ENCODE results near the gene PIGH.
"Not testable (repeated sequence)": the region's sequence is repeated elsewhere in the genome, so short reads cannot be mapped to it uniquely, and the experiment has no call there.

Gene PIGH

GRCh38 chr14:67610491-67610890 is 10.4 kb upstream of the PIGH start:
- no peak overlapping the region for H3K4me3 ChIP-seq (ENCODE audit: low read depth, low read length)

GRCh38 chr14:67609642-67610310 is 9.7 kb upstream of the PIGH start:
- no peak overlapping the region for H3K4me3 ChIP-seq (ENCODE audit: low read depth, low read length)

GRCh38 chr14:67607646-67608045 is 7.6 kb upstream of the PIGH start:
- H3K4me3 ChIP-seq (ENCODE audit: low read depth, low read length), result no peak overlapping the region

- no peak overlapping the region for H3K4me3 ChIP-seq (ENCODE audit: low read depth, low read length)
These were observed 3.0 kb upstream of the PIGH start for GRCh38 chr14:67602995-67603545.

GRCh38 chr14:67602076-67602475 is 2.0 kb upstream of the PIGH start:
- H3K4me3 ChIP-seq (ENCODE audit: low read depth, low read length), result no peak overlapping the region

- H3K4me3 ChIP-seq (ENCODE audit: low read depth, low read length), result peak overlapping the region; percentile 27
These were observed 500 bp upstream of the PIGH start for GRCh38 chr14:67600562-67600974.

GRCh38 chr14:67595392-67595791 is 4.7 kb downstream of the PIGH start:
- H3K4me3 ChIP-seq (ENCODE audit: low read depth, low read length), result no peak overlapping the region

- not testable (repeated sequence) for H3K4me3 ChIP-seq (ENCODE audit: low read depth, low read length)
These were observed 6.4 kb downstream of the PIGH start for GRCh38 chr14:67593650-67594049.

- H3K4me3 ChIP-seq (ENCODE audit: low read depth, low read length), result no peak overlapping the region
These were observed 10.8 kb downstream of the PIGH start for GRCh38 chr14:67589204-67589770.

GRCh38 chr14:67586369-67586768 is 13.7 kb downstream of the PIGH start:
- H3K4me3 ChIP-seq (ENCODE audit: low read depth, low read length), result no peak overlapping the region

GRCh38 chr14:67584978-67585377 is 15.1 kb downstream of the PIGH start:
- no peak overlapping the region for H3K4me3 ChIP-seq (ENCODE audit: low read depth, low read length)

- no peak overlapping the region for H3K4me3 ChIP-seq (ENCODE audit: low read depth, low read length)
These were observed 16.1 kb downstream of the PIGH start for GRCh38 chr14:67583711-67584644.

- H3K4me3 ChIP-seq (ENCODE audit: low read depth, low read length), result no peak overlapping the region
These were observed 18.0 kb downstream of the PIGH start for GRCh38 chr14:67582061-67582460.

- H3K4me3 ChIP-seq (ENCODE audit: low read depth, low read length), result no peak overlapping the region
These were observed 18.4 kb downstream of the PIGH start for GRCh38 chr14:67581643-67582042.

GRCh38 chr14:67580336-67581171 is 19.5 kb downstream of the PIGH start:
- no peak overlapping the region for H3K4me3 ChIP-seq (ENCODE audit: low read depth, low read length)

GRCh38 chr14:67579636-67580035 is 20.4 kb downstream of the PIGH start:
- H3K4me3 ChIP-seq (ENCODE audit: low read depth, low read length), result no peak overlapping the region

GRCh38 chr14:67579040-67579439 is 21.0 kb downstream of the PIGH start:
- H3K4me3 ChIP-seq (ENCODE audit: low read depth, low read length), result no peak overlapping the region

GRCh38 chr14:67577909-67578749 is 21.9 kb downstream of the PIGH start:
- no peak overlapping the region for H3K4me3 ChIP-seq (ENCODE audit: low read depth, low read length)

GRCh38 chr14:67577181-67577808 is 22.8 kb downstream of the PIGH start:
- H3K4me3 ChIP-seq (ENCODE audit: low read depth, low read length), result no peak overlapping the region
